DMS153 (cell line): ENCODE results near the gene TMEM170A.

Experiments used
- DNase-seq: peaks from one replicate; lab custom pipeline; 2025; lab: John Stamatoyannopoulos, UW

The TMEM170A gene

DNA sequence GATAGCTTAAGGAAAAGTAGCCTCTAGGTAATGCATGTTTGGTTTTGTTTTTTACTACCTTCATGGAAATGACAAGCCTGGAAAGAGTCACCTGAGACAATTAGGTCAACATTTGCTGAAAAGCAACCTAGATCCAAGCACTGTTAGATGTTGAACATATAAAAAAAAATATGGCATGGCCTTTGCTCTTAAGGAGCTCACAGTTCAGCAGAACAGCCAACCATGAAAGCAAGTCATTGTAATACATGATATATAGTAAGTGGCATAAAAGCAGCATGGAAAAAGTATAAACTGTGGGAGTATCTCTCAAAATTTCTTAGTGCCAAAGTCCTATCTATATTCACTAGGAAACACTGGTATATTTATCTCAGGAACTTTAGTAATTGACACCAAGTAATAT lies 62.8 kb downstream of the TMEM170A start:
- no peak for DNase-seq

DNA sequence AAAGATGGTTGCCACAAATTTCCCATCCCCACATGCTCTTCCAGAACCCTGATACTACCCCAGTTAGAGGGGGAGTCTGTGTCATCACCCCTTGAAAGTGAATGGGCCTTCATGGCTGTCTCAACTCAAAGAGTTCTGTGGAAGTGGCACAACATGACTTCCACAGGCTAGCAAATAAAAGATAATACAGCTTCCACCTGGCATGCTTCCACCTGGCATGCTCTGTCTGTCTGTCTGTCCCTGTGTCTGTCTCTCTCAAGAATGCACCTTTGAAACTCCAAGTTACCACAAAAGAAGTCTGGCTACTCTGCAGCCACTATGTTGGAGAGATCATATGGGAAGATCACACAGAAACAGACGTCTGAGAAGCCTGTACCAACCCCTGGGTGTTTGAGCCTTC lies 66.2 kb downstream of the TMEM170A start:
- DNase-seq = no peak

DNA sequence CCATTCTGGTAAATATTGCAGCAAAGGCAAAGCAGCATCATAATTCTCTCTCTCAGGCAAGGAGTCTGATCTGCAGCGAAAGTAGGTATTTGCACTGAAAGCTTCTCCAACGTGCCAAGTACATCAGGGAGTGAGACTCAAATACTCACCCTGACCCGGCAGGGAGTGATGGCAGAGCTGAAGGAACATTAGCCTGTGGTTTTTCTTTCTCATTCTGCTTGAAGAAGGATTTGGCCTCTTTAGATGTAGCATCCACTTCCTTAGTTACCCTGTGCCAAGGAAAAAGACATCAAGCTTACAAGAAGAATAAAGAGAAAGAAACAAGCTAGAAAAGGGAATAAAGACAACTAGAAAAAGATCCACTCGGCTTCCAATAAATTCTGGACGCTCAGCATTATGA lies 69.5 kb downstream of the TMEM170A start:
- DNase-seq = no peak
